Colonic mucosa (tissue), 4 donors: ENCODE data around the gene JPH4. TPM values are rescaled to one million over a fixed set of nuclear protein-coding genes. Genes with fewer than 3 reads are reported as not detected.
A peak's percentile ranks its signal among the peaks of the same experiment; 100 is the strongest.
"Not testable (repeated sequence)": the region's sequence is repeated elsewhere in the genome, so short reads cannot be mapped to it uniquely, and the experiment has no call there.

Source experiments
- DNase-seq: peaks from one replicate; pipeline ENCODE4 v3.0.0-alpha.2; 2020
- H3K27ac ChIP-seq: fragments of 200-600 bp; one replicate; pipeline ENCODE4 v1.8.0; 2021
- H3K27me3 ChIP-seq: fragments of 200-600 bp; one replicate; pipeline ENCODE4 v1.8.0; 2021
- H3K36me3 ChIP-seq: fragments of 200-600 bp; one replicate; pipeline ENCODE4 v1.8.0; 2021
- H3K4me1 ChIP-seq: fragments of 200-600 bp; one replicate; pipeline ENCODE4 v1.8.0; 2021; ENCODE audit warnings: mild to moderate bottlenecking
- H3K4me3 ChIP-seq: fragments of 200-600 bp; one replicate; pipeline ENCODE4 v1.8.0; 2021
- H3K9ac ChIP-seq, 2 donors: one replicate each; pipeline ENCODE4 v1.7.0; 2013; ENCODE audit warnings: control low read depth in 2 of 2, low read depth in 2 of 2, low read length in 2 of 2
- H3K9me3 ChIP-seq: fragments of 200-600 bp; one replicate; pipeline ENCODE4 v1.8.0; 2021
- CTCF ChIP-seq: fragments of 200-600 bp; IDR thresholded peaks from one replicate; pipeline ENCODE4 v1.8.0; 2022; ENCODE audit warnings: antibody characterized with exemption, mild to moderate bottlenecking
- intact Hi-C: fragments of 100-400 bp; cut with DNase I; formaldehyde crosslinking; loops from one replicate; pipeline ENCODE4 v1.14.1; 2022
- total RNA-seq, 2 donors: library from RNA; stranded (reverse); fragmentation: NEBNext Ultra II Directional in 1 of 2; extraction: Animal tissue kit (Norgen Biotek cat#: 25700) in 1 of 2; gene quantifications; one replicate each; pipeline ENCODE4 v1.2.1, GENCODE V29; 2021
- donor health status: healthy.
- donor health status: DM: no; HTN: no; CAD: no.
- donor health status: DM: no; HTN: no; CAD: no.

Gene JPH4
- total RNA-seq, 2 donors from 2014 or later = 0.30 to 0.58 TPM

GRCh38 chr14:23612354-23612732 lies 33.8 kb upstream of the JPH4 start:
- Histone ChIP-seq H3K27ac (no peak overlapping the region), H3K9ac (peak overlapping the region in 1 of 2 donors; percentile 35), H3K4me3 (no peak overlapping the region), H3K27me3 (no peaks in the 10 kb centered on the region), H3K4me1 (peaks cover 4% of the 10 kb centered on the region), H3K36me3 (no peaks in the 10 kb centered on the region), H3K9me3 (no peaks in the 10 kb centered on the region)
- intact Hi-C loops = no loop called here
- TF ChIP-seq CTCF = no peak
- no peak for DNase-seq

- no peak overlapping the region for H3K4me3 ChIP-seq
- no peaks in the 10 kb centered on the region for H3K36me3 ChIP-seq
- no peak for DNase-seq
- peak overlapping the region; percentile 58 for H3K27ac ChIP-seq
- no peaks in the 10 kb centered on the region for H3K27me3 ChIP-seq
- TF ChIP-seq CTCF = no peak
- intact Hi-C loops = no loop called here
- H3K4me1 ChIP-seq = peaks cover 4% of the 10 kb centered on the region
- H3K9me3 ChIP-seq = no peaks in the 10 kb centered on the region
- no peak overlapping the region for H3K9ac ChIP-seq
Measured at GRCh38 chr14:23610815-23611289, 32.3 kb upstream of the JPH4 start.

- no peak for TF ChIP-seq CTCF
- Histone ChIP-seq H3K9ac (no peak overlapping the region), H3K27me3 (no peaks in the 10 kb centered on the region), H3K36me3 (no peaks in the 10 kb centered on the region), H3K9me3 (no peaks in the 10 kb centered on the region), H3K27ac (peak overlapping the region; percentile 58), H3K4me3 (no peak overlapping the region), H3K4me1 (peaks cover 4% of the 10 kb centered on the region)
- DNase-seq = peak; percentile 44
- intact Hi-C loops = no loop called here
Measured at GRCh38 chr14:23610090-23610814, 31.7 kb upstream of the JPH4 start.

- H3K27me3 ChIP-seq, H3K4me3 ChIP-seq, intact Hi-C loops, H3K9me3 ChIP-seq, H3K4me1 ChIP-seq, H3K36me3 ChIP-seq, H3K9ac ChIP-seq: not testable (repeated sequence)
- peak; percentile 82 for DNase-seq
- H3K27ac ChIP-seq = peak overlapping the region; percentile 58
Measured at GRCh38 chr14:23609411-23610089, 31.0 kb upstream of the JPH4 start.

- Histone ChIP-seq H3K9ac (no peak overlapping the region), H3K27me3 (no peaks in the 10 kb centered on the region), H3K4me3 (no peak overlapping the region), H3K36me3 (no peaks in the 10 kb centered on the region), H3K9me3 (no peaks in the 10 kb centered on the region), H3K4me1 (peaks cover 4% of the 10 kb centered on the region), H3K27ac (peak overlapping the region; percentile 58)
- intact Hi-C loops = no loop called here
- no peak for DNase-seq
- TF ChIP-seq CTCF = no peak
Measured at GRCh38 chr14:23609001-23609400, 30.4 kb upstream of the JPH4 start.

GRCh38 chr14:23608454-23608853 lies 29.9 kb upstream of the JPH4 start:
- no peak overlapping the region for H3K4me3 ChIP-seq
- intact Hi-C loops = no loop called here
- H3K9ac ChIP-seq = no peak overlapping the region
- TF ChIP-seq CTCF = no peak
- DNase-seq = no peak
- H3K27me3 ChIP-seq = no peaks in the 10 kb centered on the region
- no peaks in the 10 kb centered on the region for H3K9me3 ChIP-seq
- no peaks in the 10 kb centered on the region for H3K36me3 ChIP-seq
- H3K4me1 ChIP-seq = peaks cover 4% of the 10 kb centered on the region
- no peak overlapping the region for H3K27ac ChIP-seq
